GM12878 (cell line): ENCODE measurements around the gene UBE2L5. TPM values are rescaled to one million over a fixed set of nuclear protein-coding genes. Genes with fewer than 3 reads are reported as not detected.

Experiments
- ATAC-seq: fragments of 200-7000 bp; cut with Tn5 transposase; 3 replicates; pipeline ENCODE4 v1.9.1; 2020; ENCODE audit warnings: mild to moderate bottlenecking, moderate library complexity
- BruUV-seq: library from RNA; stranded (reverse); fragments of 400-500 nt; replicated peaks from 2 replicates; lab custom pipeline; 2021; lab: Mats Ljungman, UMichigan
- CTCF ChIA-PET: fragments of 300-600 bp; sonication (Branson Sonifier 250); formaldehyde crosslinking; extraction: SDS; loops from one replicate; lab custom pipeline; 2021; ENCODE audit warnings: inconsistent platforms; lab: Yijun Ruan, JAX
- POLR2A ChIA-PET: fragments of 350-600 bp; formaldehyde crosslinking; extraction: SDS; loops from one replicate; lab custom pipeline; 2021; ENCODE audit warnings: inconsistent platforms; lab: Charles Lee
- RAD21 ChIA-PET: fragments of 300-600 bp; sonication (Branson Sonifier 250); formaldehyde crosslinking; loops from one replicate; lab custom pipeline; 2023; ENCODE audit warnings: antibody characterized with exemption; ENCODE audit not compliant: unreplicated experiment; lab: Charles Lee
- SMC1A ChIA-PET: fragments of 300-600 bp; sonication (Branson Sonifier 250); formaldehyde crosslinking; loops from one replicate; lab custom pipeline; 2023; ENCODE audit not compliant: unreplicated experiment, uncharacterized antibody; lab: Charles Lee
- DNase-seq: peaks from one replicate; pipeline ENCODE4 v3.0.0-alpha.2; 2011; ENCODE audit warnings: low read depth, low spot score
- FAIRE-seq: peaks from 3 replicates; lab custom pipeline; 2011; peaks lifted over from hg19 to GRCh38; lab: Jason Lieb, UNC
- H2AFZ ChIP-seq: 2 replicates; pipeline ENCODE4 v1.6.0; 2011; ENCODE audit warnings: low read depth, low read length, control low read depth; ENCODE audit not compliant: control insufficient read depth
- H3K27ac ChIP-seq: 2 replicates; pipeline ENCODE4 v1.5.1; 2011; ENCODE audit warnings: control low read depth; ENCODE audit not compliant: control insufficient read depth, insufficient read depth
- H3K27me3 ChIP-seq, 2 experiments: replicated peaks in 1 of 2; 2 replicates each; pipeline versions ENCODE4 v1.6.0 to v1.6.1; 2011; ENCODE audit warnings: low read length in 1 of 2; ENCODE audit not compliant: control insufficient read depth in 2 of 2, insufficient read depth in 2 of 2
- H3K36me3 ChIP-seq, 2 experiments: 2 replicates each; pipeline ENCODE4 v1.5.1; 2011; ENCODE audit warnings: low read length in 1 of 2; ENCODE audit not compliant: control insufficient read depth in 2 of 2, insufficient read depth in 2 of 2
- H3K4me1 ChIP-seq: 2 replicates; pipeline ENCODE4 v1.6.1; 2011; ENCODE audit warnings: mild to moderate bottlenecking, low read length, moderate library complexity, mixed read lengths; ENCODE audit not compliant: control insufficient read depth, insufficient read depth
- H3K4me2 ChIP-seq: 2 replicates; pipeline ENCODE4 v1.6.0; 2011; ENCODE audit warnings: control low read depth; ENCODE audit not compliant: control insufficient read depth, insufficient read depth
- H3K4me3 ChIP-seq: fragments of 200-600 bp; sonication (generic); 2 replicates; pipeline ENCODE4 v1.5.1; 2016
- H3K79me2 ChIP-seq: 2 replicates; pipeline ENCODE4 v1.6.0; 2011; ENCODE audit warnings: low read length; ENCODE audit not compliant: control insufficient read depth, insufficient read depth
- H3K9ac ChIP-seq: 2 replicates; pipeline ENCODE4 v1.8.0; 2011; ENCODE audit warnings: low read length, control low read depth, mixed read lengths; ENCODE audit not compliant: control insufficient read depth, insufficient read depth
- H3K9me3 ChIP-seq: replicated peaks from 3 replicates; pipeline ENCODE4 v1.5.1; 2011; ENCODE audit warnings: mild to moderate bottlenecking, low read length; ENCODE audit not compliant: control insufficient read depth, insufficient read depth
- H4K20me1 ChIP-seq: 2 replicates; pipeline ENCODE4 v1.6.0; 2011; ENCODE audit not compliant: control insufficient read depth, insufficient read depth
- CBX5 ChIP-seq: sonication (generic); IDR thresholded peaks from 2 replicates; pipeline ENCODE4 v1.6.1; 2016; ENCODE audit warnings: low read depth, moderate library complexity, mild to moderate bottlenecking, inconsistent platforms
- FOXM1 ChIP-seq: IDR thresholded peaks from 2 replicates; pipeline ENCODE4 v1.6.1; 2012; ENCODE audit warnings: low read depth, mild to moderate bottlenecking, inconsistent platforms, low read length, moderate library complexity
- WGBS: methylation state at CpG from one replicate; pipeline ENCODE4 v1.1.6; 2016; ENCODE audit warnings: low lambda C conversion rate; ENCODE audit not compliant: insufficient replicate concordance, insufficient coverage; ENCODE audit errors: missing lambda C conversion rate; 5-methylcytosine and 5-hydroxymethylcytosine counted together
- in situ Hi-C: fragments of 300-500 bp; cut with MboI; formaldehyde crosslinking; loops from 9 replicates; pipeline ENCODE4 v1.14.3; 2018; ENCODE audit warnings: mixed read lengths
- intact Hi-C: fragments of 100-400 bp; cut with micrococcal nuclease; formaldehyde crosslinking; loops from one replicate; pipeline ENCODE4 v1.14.2; 2022; ENCODE audit not compliant: unreplicated experiment
- polyA plus RNA-seq, 11 experiments: library from polyadenylated mRNA; depleted of rRNA in 4 of 11; unstranded in 6 of 11; stranded (reverse) in 5 of 11; fragments of >200 nt; fragmentation: Nextera tagmentation in 4 of 11; fragmentation: Illumina TruSeq in 1 of 11; extraction: Ambion mirVana in 4 of 11; extraction: Trizol in 1 of 11; gene quantifications; 1 replicate in 1 of 11; 2 replicates in 10 of 11; pipeline versions ENCODE4 v1.2.1 to v1.2.3, GENCODE V29; 2011 to 2016; ENCODE audit warnings: inconsistent platforms in 2 of 11, missing spikeins in 2 of 11, low read depth in 1 of 11
- total RNA-seq, 4 experiments: library from RNA; depleted of rRNA in 3 of 4; stranded (reverse); fragments of >200 nt in 3 of 4; fragmentation: Illumina TruSeq in 1 of 4; extraction: Trizol in 1 of 4; gene quantifications; 2 replicates each; pipeline versions ENCODE4 v1.2.1 to v1.2.3, GENCODE V29; 2013 to 2021
- TF ChIP-seq, protein P1 (sequence below): fragments of 150-350 bp; IDR thresholded peaks from 2 replicates; pipeline ENCODE4 v1.6.1; 2016; ENCODE audit warnings: low read depth, low read length
- TF ChIP-seq, protein P2 (sequence below): IDR thresholded peaks from 2 replicates; pipeline ENCODE4 v1.6.1; 2011; ENCODE audit warnings: borderline replicate concordance, low read depth, mild to moderate bottlenecking, moderate library complexity, low read length; ENCODE audit not compliant: insufficient read depth, poor library complexity, severe bottlenecking

The UBE2L5 gene
- total and polyA plus RNA-seq, 10 of the 15 experiments (the other 5 are each of a cell fraction or from before 2014, with no cell fraction given), result 0.03 to 1.1 (median 0.19) TPM; not detected in 2

DNA sequence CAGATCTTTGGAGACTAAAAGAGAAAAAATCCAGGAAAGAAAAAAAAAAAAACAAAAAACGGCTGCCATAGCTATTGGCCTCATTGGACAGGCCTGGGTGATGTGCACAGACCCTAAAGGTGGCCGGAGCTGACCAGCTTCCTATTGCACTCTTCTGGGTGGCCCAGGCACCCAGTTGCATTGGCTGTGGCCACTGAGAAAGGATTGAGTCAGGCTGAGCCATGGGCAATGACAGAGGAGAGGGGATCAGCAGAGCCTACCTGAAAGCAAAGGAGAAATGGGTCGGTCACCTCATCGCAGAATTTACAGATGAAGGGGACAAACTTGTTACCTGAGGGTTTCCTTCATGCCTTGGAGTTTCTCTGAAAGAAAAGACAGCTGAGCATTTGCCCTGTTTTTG, 26.1 kb downstream of the UBE2L5 start:
- Histone ChIP-seq H3K9me3 (no peaks in the 10 kb centered on the region), H4K20me1 (no peaks in the 10 kb centered on the region), H3K27ac (no peak overlapping the region), H3K9ac (no peak overlapping the region), H3K79me2 (peaks cover 1% of the 10 kb centered on the region; the same call in 1 of the 2 replicates), H2AFZ (no peak overlapping the region), H3K36me3 (no peaks in the 10 kb centered on the region), H3K27me3 (no peaks in the 10 kb centered on the region), H3K4me2 (no peak overlapping the region), H3K4me3 (no peak overlapping the region), H3K4me1 (peaks cover 29% of the 10 kb centered on the region)
- RAD21 ChIA-PET, result interaction anchor here (0.8 to 2.4 kb wide), 8 partner anchors 17 to 144 kb away, joined by 3 to 7 read pairs (median 6); partner anchors contain the start of gene UBE2L5
- FAIRE-seq (no peak), DNase-seq (no peak), ATAC-seq (no peak)
- TF ChIP-seq CBX5 (no peak), FOXM1 (no peak)
- TF ChIP-seq, protein P1, sequence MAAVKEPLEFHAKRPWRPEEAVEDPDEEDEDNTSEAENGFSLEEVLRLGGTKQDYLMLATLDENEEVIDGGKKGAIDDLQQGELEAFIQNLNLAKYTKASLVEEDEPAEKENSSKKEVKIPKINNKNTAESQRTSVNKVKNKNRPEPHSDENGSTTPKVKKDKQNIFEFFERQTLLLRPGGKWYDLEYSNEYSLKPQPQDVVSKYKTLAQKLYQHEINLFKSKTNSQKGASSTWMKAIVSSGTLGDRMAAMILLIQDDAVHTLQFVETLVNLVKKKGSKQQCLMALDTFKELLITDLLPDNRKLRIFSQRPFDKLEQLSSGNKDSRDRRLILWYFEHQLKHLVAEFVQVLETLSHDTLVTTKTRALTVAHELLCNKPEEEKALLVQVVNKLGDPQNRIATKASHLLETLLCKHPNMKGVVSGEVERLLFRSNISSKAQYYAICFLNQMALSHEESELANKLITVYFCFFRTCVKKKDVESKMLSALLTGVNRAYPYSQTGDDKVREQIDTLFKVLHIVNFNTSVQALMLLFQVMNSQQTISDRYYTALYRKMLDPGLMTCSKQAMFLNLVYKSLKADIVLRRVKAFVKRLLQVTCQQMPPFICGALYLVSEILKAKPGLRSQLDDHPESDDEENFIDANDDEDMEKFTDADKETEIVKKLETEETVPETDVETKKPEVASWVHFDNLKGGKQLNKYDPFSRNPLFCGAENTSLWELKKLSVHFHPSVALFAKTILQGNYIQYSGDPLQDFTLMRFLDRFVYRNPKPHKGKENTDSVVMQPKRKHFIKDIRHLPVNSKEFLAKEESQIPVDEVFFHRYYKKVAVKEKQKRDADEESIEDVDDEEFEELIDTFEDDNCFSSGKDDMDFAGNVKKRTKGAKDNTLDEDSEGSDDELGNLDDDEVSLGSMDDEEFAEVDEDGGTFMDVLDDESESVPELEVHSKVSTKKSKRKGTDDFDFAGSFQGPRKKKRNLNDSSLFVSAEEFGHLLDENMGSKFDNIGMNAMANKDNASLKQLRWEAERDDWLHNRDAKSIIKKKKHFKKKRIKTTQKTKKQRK, result no peak
- TF ChIP-seq, protein P2, sequence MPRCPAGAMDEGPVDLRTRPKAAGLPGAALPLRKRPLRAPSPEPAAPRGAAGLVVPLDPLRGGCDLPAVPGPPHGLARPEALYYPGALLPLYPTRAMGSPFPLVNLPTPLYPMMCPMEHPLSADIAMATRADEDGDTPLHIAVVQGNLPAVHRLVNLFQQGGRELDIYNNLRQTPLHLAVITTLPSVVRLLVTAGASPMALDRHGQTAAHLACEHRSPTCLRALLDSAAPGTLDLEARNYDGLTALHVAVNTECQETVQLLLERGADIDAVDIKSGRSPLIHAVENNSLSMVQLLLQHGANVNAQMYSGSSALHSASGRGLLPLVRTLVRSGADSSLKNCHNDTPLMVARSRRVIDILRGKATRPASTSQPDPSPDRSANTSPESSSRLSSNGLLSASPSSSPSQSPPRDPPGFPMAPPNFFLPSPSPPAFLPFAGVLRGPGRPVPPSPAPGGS, result peak; percentile 58
- 98% methylated on average over 4 of the region's 4 CpGs for WGBS
- POLR2A ChIA-PET, result interaction anchor here (0.7 to 1.2 kb wide), 4 partner anchors 10 to 28 kb away, joined by 3 to 5 read pairs (median 3); no protein-coding TSS in a partner anchor
- intact Hi-C loops, result loop anchor here (5.0 kb wide), 1 partner anchor 41 kb away; no protein-coding TSS in a partner anchor
- in situ Hi-C loops, result no loop called here
- CTCF ChIA-PET, result interaction anchor here (0.9 to 1.8 kb wide), 3 partner anchors 14 to 316 kb away, joined by 3 to 8 read pairs (median 5); no protein-coding TSS in a partner anchor
- no TSS peak for BruUV-seq
- SMC1A ChIA-PET, result interaction anchor here (0.7 to 2.6 kb wide), 13 partner anchors 9 to 172 kb away, joined by 3 to 10 read pairs (median 4); no protein-coding TSS in a partner anchor
